ENCODE results near the gene ZNF764. TPM values are rescaled to one million over a fixed set of nuclear protein-coding genes. Genes with fewer than 3 reads are reported as not detected.

The ZNF764 gene
- total and polyA plus RNA-seq, 9 of the 15 experiments (the other 6 are each of a cell fraction or from before 2014, with no cell fraction given) = 0.69 to 10.1 (median 4.1) TPM

- TF ChIP-seq MCM7 (IDR thresholded peaks at IDR 0.05) (no peak), BCOR (IDR thresholded peaks at IDR 0.05) (no peak), TARDBP (IDR thresholded peaks at IDR 0.05) (no peak), ZNF133 (CRISPR knock-in tag; IDR thresholded peaks at IDR 0.05) (no peak), ZC3H4 (CRISPR knock-in tag; IDR thresholded peaks at IDR 0.05; ENCODE audit: borderline replicate concordance) (peak; percentile 54; the same call in 1 of the 2 replicates), ZC3H11A (IDR thresholded peaks at IDR 0.05; ENCODE audit: low read depth, low read length) (no peak), NR4A1 (CRISPR knock-in tag; IDR thresholded peaks at IDR 0.05) (no peak), NR4A1 (tag; IDR thresholded peaks at IDR 0.05) (0 out of 2 replicates have a peak, but pooled peaks have one; percentile 19), ZNF431 (CRISPR knock-in tag; IDR thresholded peaks at IDR 0.05) (0 out of 2 replicates have a peak, but pooled peaks have one; percentile 7), MLX (CRISPR knock-in tag; conservative IDR thresholded peaks at IDR 0.05) (no peak; a peak in 1 of 4 replicates), CHD2 (IDR thresholded peaks at IDR 0.05; ENCODE audit: low read depth, low read length) (peak; percentile 91), HOXB6 (CRISPR knock-in tag; IDR thresholded peaks at IDR 0.05; ENCODE audit: borderline replicate concordance) (no peak), PTTG1 (tag; IDR thresholded peaks at IDR 0.05; ENCODE audit: low read depth) (no peak), CBFA2T2 (conservative IDR thresholded peaks at IDR 0.05) (no peak), REST (IDR thresholded peaks at IDR 0.05; ENCODE audit: borderline replicate concordance) (no peak), REST (CRISPR knock-in tag; IDR thresholded peaks at IDR 0.05; ENCODE audit: low read depth) (no peak), CHD4 (IDR thresholded peaks at IDR 0.05; ENCODE audit: insufficient read depth, insufficient replicate concordance, low read depth, low read length, poor library complexity, severe bottlenecking) (no peak), ETV6 (IDR thresholded peaks at IDR 0.05; ENCODE audit: borderline replicate concordance in 1 of 2, low read depth in 2 of 2, low read length in 1 of 2) (no peak), ETV6 (CRISPR knock-in tag; IDR thresholded peaks at IDR 0.05; ENCODE audit: borderline replicate concordance) (no peak)
These were observed at the start of gene ZNF764 (continued) for GRCh38 chr16:30557957-30558788.

All from K562 (cell line).